K562 (cell line): ENCODE data around the gene DNAJC11. TPM values are rescaled to one million over a fixed set of nuclear protein-coding genes. Genes with fewer than 3 reads are reported as not detected.

ENCODE experiments used
- ARHGAP35 ChIP-seq: fragments of 450-650 bp; IDR thresholded peaks from 2 replicates; pipeline ENCODE4 v1.6.1; 2018; ENCODE audit not compliant: partially characterized antibody
- ARID1B ChIP-seq: fragments of 450-650 bp; IDR thresholded peaks from 2 replicates; pipeline ENCODE4 v1.6.1; 2016; ENCODE audit warnings: antibody characterized with exemption, mild to moderate bottlenecking, inconsistent platforms
- BCLAF1 ChIP-seq, 2 experiments: fragments of 450-650 bp in 1 of 2; IDR thresholded peaks; 2 replicates each; pipeline ENCODE4 v1.6.1; 2011 to 2017; ENCODE audit warnings: low read depth in 2 of 2, antibody characterized with exemption in 1 of 2, borderline replicate concordance in 1 of 2, low read length in 1 of 2, mild to moderate bottlenecking in 1 of 2, mixed read lengths in 1 of 2; ENCODE audit not compliant: control insufficient read depth in 1 of 2
- CAMTA2 ChIP-seq: fragments of 250-450 bp; sonication (Bioruptor Pico); conservative IDR thresholded peaks from 2 replicates; pipeline ENCODE4 v1.5.1; 2022
- CCNT2 ChIP-seq: IDR thresholded peaks from 2 replicates; pipeline ENCODE4 v1.6.1; 2011; ENCODE audit warnings: borderline replicate concordance, low read depth, mild to moderate bottlenecking, moderate library complexity, mixed read lengths, low read length; ENCODE audit not compliant: insufficient read length; ENCODE audit errors: extremely low read depth
- CHAMP1 ChIP-seq: fragments of 450-650 bp; IDR thresholded peaks from 2 replicates; pipeline ENCODE4 v1.6.1; 2016; ENCODE audit warnings: mild to moderate bottlenecking
- DNMT1 ChIP-seq: fragments of 450-650 bp; IDR thresholded peaks from 2 replicates; pipeline ENCODE4 v1.6.1; 2016; ENCODE audit warnings: antibody characterized with exemption, mild to moderate bottlenecking
- EGR1 ChIP-seq: fragments of 450-650 bp; conservative IDR thresholded peaks from 2 replicates; pipeline ENCODE4 v1.6.1; 2017; ENCODE audit warnings: mild to moderate bottlenecking
- ELF2 ChIP-seq: fragments of 250-450 bp; sonication (Bioruptor Pico); IDR thresholded peaks from 2 replicates; pipeline ENCODE4 v1.5.0; 2021; ENCODE audit warnings: mild to moderate bottlenecking
- GATAD2B ChIP-seq: fragments of 450-650 bp; IDR thresholded peaks from 2 replicates; pipeline ENCODE4 v1.6.1; 2017; ENCODE audit warnings: mild to moderate bottlenecking, borderline replicate concordance
- GTF2F1 ChIP-seq: IDR thresholded peaks from 2 replicates; pipeline ENCODE4 v1.6.1; 2011; ENCODE audit warnings: low read depth, low read length, improper control_type of control experiment
- HNRNPLL ChIP-seq: fragments of 200-400 bp; formaldehyde crosslinking; IDR thresholded peaks from 2 replicates; pipeline ENCODE4 v1.6.1; 2017; ENCODE audit warnings: low read length, low read depth, mild to moderate bottlenecking; ENCODE audit not compliant: poor library complexity, severe bottlenecking
- RBM15 ChIP-seq: fragments of 200-400 bp; formaldehyde crosslinking; IDR thresholded peaks from 2 replicates; pipeline ENCODE4 v1.6.1; 2018; ENCODE audit warnings: mild to moderate bottlenecking, low read length, moderate library complexity; ENCODE audit not compliant: insufficient read depth
- SNRNP70 ChIP-seq: fragments of 200-400 bp; formaldehyde crosslinking; optimal IDR thresholded peaks from 2 replicates; pipeline ENCODE3; 2017; ENCODE audit warnings: low read depth, low read length
- SPI1 ChIP-seq: IDR thresholded peaks from 2 replicates; pipeline ENCODE4 v1.6.1; 2011; ENCODE audit warnings: low read depth, low read length, control low read depth, borderline replicate concordance
- SREBF1 ChIP-seq: fragments of 150-350 bp; IDR thresholded peaks from 2 replicates; pipeline ENCODE4 v1.6.1; 2014; ENCODE audit warnings: antibody characterized with exemption, low read depth, low read length, borderline replicate concordance
- TAF1 ChIP-seq: IDR thresholded peaks from 2 replicates; pipeline ENCODE4 v1.6.1; 2011; ENCODE audit warnings: mild to moderate bottlenecking, low read length, moderate library complexity; ENCODE audit not compliant: insufficient read depth, control insufficient read depth, severe bottlenecking; ENCODE audit errors: extremely low read depth
- ZBTB7A ChIP-seq: IDR thresholded peaks from 2 replicates; pipeline ENCODE4 v1.6.1; 2011; ENCODE audit warnings: low read depth, mild to moderate bottlenecking, low read length, moderate library complexity, borderline replicate concordance; ENCODE audit not compliant: control insufficient read depth
- ZNF146 ChIP-seq: IDR thresholded peaks from one replicate; pipeline ENCODE4 v1.6.1; 2018; ENCODE audit warnings: missing compliant biosample characterization; ENCODE audit not compliant: unreplicated experiment
- ZNF586 ChIP-seq: fragments of 450-650 bp; formaldehyde crosslinking; conservative IDR thresholded peaks from 2 replicates; pipeline ENCODE4 v1.4.0; 2020; ENCODE audit warnings: mild to moderate bottlenecking, moderate library complexity
- polyA plus RNA-seq, 8 experiments: library from polyadenylated mRNA; depleted of rRNA in 4 of 8; stranded (reverse) in 5 of 8; unstranded in 3 of 8; fragments of >200 nt; fragmentation: Nextera tagmentation in 2 of 8; fragmentation: Illumina TruSeq in 1 of 8; extraction: Ambion mirVana in 2 of 8; extraction: Trizol in 1 of 8; gene quantifications; 2 replicates each; pipeline versions ENCODE4 v1.2.1 to v1.2.3, GENCODE V29; 2011 to 2014; ENCODE audit warnings: inconsistent platforms in 1 of 8, missing spikeins in 1 of 8
- total RNA-seq, 7 experiments: library from RNA; depleted of rRNA in 6 of 7; stranded (reverse); fragments of >200 nt in 6 of 7; fragmentation: Illumina TruSeq in 2 of 7; extraction: Trizol in 2 of 7; gene quantifications; 2 replicates each; pipeline versions ENCODE4 v1.2.1 to v1.2.3, GENCODE V29; 2011 to 2021; ENCODE audit warnings: low replicate concordance in 1 of 7
- TF ChIP-seq, protein P1 (sequence below): fragments of 250-450 bp; sonication (Bioruptor Pico); IDR thresholded peaks from 2 replicates; pipeline ENCODE4 v1.9.0; 2021; ENCODE audit warnings: mild to moderate bottlenecking, inconsistent platforms

Gene DNAJC11
- total and polyA plus RNA-seq, 9 of the 15 experiments (the other 6 are each of a cell fraction or from before 2014, with no cell fraction given): 14.1 to 123 (median 76.6) TPM

- TF ChIP-seq, protein P1, sequence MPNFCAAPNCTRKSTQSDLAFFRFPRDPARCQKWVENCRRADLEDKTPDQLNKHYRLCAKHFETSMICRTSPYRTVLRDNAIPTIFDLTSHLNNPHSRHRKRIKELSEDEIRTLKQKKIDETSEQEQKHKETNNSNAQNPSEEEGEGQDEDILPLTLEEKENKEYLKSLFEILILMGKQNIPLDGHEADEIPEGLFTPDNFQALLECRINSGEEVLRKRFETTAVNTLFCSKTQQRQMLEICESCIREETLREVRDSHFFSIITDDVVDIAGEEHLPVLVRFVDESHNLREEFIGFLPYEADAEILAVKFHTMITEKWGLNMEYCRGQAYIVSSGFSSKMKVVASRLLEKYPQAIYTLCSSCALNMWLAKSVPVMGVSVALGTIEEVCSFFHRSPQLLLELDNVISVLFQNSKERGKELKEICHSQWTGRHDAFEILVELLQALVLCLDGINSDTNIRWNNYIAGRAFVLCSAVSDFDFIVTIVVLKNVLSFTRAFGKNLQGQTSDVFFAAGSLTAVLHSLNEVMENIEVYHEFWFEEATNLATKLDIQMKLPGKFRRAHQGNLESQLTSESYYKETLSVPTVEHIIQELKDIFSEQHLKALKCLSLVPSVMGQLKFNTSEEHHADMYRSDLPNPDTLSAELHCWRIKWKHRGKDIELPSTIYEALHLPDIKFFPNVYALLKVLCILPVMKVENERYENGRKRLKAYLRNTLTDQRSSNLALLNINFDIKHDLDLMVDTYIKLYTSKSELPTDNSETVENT (CRISPR knock-in tag): no peak
- TF ChIP-seq DNMT1 (no peak), HNRNPLL (no peak), TAF1 (peak; percentile 80), SREBF1 (peak; percentile 87; the same call in 1 of the 2 replicates), BCLAF1 (IDR thresholded peaks at IDR 0.05; ENCODE audit: borderline replicate concordance in 1 of 2, control insufficient read depth in 1 of 2, low read depth in 2 of 2, low read length in 1 of 2) (no peak), ARHGAP35 (no peak), ZNF586 (CRISPR knock-in tag) (no peak), ZNF146 (CRISPR knock-in tag) (no peak), ELF2 (CRISPR knock-in tag) (no peak), GTF2F1 (no peak), SPI1 (no peak), ARID1B (no peak), CHAMP1 (no peak), CCNT2 (peak; percentile 87), SNRNP70 (no peak), RBM15 (no peak), EGR1 (peak; percentile 98), GATAD2B (no peak), CAMTA2 (CRISPR knock-in tag) (no peak), ZBTB7A (peak; percentile 79; the same call in 1 of the 2 replicates)
Observed at GRCh38 chr1:6613361-6614018, 88.1 kb downstream of the DNAJC11 start, which contains the start of gene PHF13 (continued).
